Measurements from ENCODE around the gene PMFBP1.

DNA sequence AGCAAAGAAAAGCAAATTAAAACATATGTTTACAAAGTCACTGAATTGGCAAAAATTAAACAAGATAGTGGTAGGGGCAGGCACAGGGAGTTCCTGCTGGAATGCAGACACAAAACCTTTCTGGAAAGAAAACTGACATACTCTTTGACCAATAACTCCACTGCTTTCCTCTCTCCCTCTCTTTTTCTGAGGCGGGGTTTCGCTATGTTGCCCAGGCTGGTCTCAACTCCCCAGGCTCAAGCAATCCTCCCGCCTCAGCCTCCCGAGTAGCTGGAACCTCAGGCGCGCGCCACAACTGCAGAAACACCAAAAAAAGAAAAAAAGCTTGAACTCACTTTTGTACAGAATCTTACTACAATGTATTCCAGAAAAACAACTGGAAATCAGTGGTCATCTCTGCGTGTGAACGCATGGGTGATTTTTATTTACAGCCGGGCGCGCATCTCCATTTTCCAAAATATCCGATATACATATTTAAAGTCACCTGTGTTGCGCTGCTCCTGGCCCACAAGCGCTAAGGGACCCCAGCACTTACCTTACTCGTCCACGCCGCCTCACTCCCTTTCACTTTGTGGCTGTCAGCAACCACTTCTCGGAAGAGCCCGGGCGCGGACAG lies 79.0 kb downstream of the PMFBP1 start:
- TF ChIP-seq, protein P1, sequence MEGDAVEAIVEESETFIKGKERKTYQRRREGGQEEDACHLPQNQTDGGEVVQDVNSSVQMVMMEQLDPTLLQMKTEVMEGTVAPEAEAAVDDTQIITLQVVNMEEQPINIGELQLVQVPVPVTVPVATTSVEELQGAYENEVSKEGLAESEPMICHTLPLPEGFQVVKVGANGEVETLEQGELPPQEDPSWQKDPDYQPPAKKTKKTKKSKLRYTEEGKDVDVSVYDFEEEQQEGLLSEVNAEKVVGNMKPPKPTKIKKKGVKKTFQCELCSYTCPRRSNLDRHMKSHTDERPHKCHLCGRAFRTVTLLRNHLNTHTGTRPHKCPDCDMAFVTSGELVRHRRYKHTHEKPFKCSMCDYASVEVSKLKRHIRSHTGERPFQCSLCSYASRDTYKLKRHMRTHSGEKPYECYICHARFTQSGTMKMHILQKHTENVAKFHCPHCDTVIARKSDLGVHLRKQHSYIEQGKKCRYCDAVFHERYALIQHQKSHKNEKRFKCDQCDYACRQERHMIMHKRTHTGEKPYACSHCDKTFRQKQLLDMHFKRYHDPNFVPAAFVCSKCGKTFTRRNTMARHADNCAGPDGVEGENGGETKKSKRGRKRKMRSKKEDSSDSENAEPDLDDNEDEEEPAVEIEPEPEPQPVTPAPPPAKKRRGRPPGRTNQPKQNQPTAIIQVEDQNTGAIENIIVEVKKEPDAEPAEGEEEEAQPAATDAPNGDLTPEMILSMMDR (IDR thresholded peaks at IDR 0.05 in 8 of 11, conservative IDR thresholded peaks at IDR 0.05 in 3 of 11) = no peak
- TF ChIP-seq POLR2A (IDR thresholded peaks at IDR 0.05) = no peak

Measured in spleen (tissue), 7 donors.